MM.1S (cell line): ENCODE measurements around the gene RAB40A.

ENCODE experiments used
- EZH2phosphoT487 ChIP-seq: fragments of 300-600 bp; sonication (generic); IDR thresholded peaks from 2 replicates; pipeline ENCODE4 v1.6.1; 2018; ENCODE audit warnings: antibody characterized with exemption, low read length
- TF ChIP-seq, protein P1 (sequence below): fragments of 300-600 bp; sonication (generic); IDR thresholded peaks from 2 replicates; pipeline ENCODE4 v1.5.1; 2016; ENCODE audit warnings: antibody characterized with exemption, low read length, mixed read lengths

GRCh38 chrX:103530545-103530944 lies 11.3 kb upstream of the RAB40A start:
- TF ChIP-seq, protein P1, sequence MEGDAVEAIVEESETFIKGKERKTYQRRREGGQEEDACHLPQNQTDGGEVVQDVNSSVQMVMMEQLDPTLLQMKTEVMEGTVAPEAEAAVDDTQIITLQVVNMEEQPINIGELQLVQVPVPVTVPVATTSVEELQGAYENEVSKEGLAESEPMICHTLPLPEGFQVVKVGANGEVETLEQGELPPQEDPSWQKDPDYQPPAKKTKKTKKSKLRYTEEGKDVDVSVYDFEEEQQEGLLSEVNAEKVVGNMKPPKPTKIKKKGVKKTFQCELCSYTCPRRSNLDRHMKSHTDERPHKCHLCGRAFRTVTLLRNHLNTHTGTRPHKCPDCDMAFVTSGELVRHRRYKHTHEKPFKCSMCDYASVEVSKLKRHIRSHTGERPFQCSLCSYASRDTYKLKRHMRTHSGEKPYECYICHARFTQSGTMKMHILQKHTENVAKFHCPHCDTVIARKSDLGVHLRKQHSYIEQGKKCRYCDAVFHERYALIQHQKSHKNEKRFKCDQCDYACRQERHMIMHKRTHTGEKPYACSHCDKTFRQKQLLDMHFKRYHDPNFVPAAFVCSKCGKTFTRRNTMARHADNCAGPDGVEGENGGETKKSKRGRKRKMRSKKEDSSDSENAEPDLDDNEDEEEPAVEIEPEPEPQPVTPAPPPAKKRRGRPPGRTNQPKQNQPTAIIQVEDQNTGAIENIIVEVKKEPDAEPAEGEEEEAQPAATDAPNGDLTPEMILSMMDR: no peak
- TF ChIP-seq EZH2phosphoT487: no peak
